Liver (tissue), 9 donors: ENCODE measurements around the gene NOL4L. TPM values are rescaled to one million over a fixed set of nuclear protein-coding genes. Genes with fewer than 3 reads are reported as not detected.

Source experiments
- DNase-seq: peaks from one replicate; pipeline ENCODE4 v3.0.0-alpha.2; 2017; ENCODE audit warnings: low spot score
- H3K27ac ChIP-seq, 2 donors: one replicate each; pipeline ENCODE4 v1.7.0; 2013; ENCODE audit warnings: inconsistent platforms in 2 of 2, low read length in 2 of 2, control low read depth in 1 of 2, low read depth in 1 of 2, mild to moderate bottlenecking in 1 of 2
- H3K27me3 ChIP-seq, 4 donors: one replicate each; pipeline versions ENCODE4 v1.6.1 to v1.7.0; 2013; ENCODE audit warnings: low read length in 3 of 4, inconsistent platforms in 1 of 4, mild to moderate bottlenecking in 1 of 4, moderate library complexity in 1 of 4; ENCODE audit not compliant: control insufficient read depth in 4 of 4, insufficient read depth in 4 of 4
- H3K36me3 ChIP-seq, 4 donors: one replicate each; pipeline versions ENCODE4 v1.6.1 to v1.7.0; 2013; ENCODE audit warnings: low read length in 3 of 4, mild to moderate bottlenecking in 3 of 4, low read depth in 1 of 4, moderate library complexity in 1 of 4; ENCODE audit not compliant: control insufficient read depth in 4 of 4, insufficient read depth in 3 of 4
- H3K4me1 ChIP-seq, 4 donors: one replicate each; pipeline versions ENCODE4 v1.6.1 to v1.7.0; 2013; ENCODE audit warnings: low read length in 3 of 4, mild to moderate bottlenecking in 3 of 4, moderate library complexity in 1 of 4; ENCODE audit not compliant: control insufficient read depth in 4 of 4, insufficient read depth in 4 of 4
- H3K4me3 ChIP-seq, 3 donors: one replicate each; pipeline versions ENCODE4 v1.6.1 to v1.7.0; 2013; ENCODE audit warnings: low read length in 3 of 3, control low read depth in 1 of 3, low read depth in 1 of 3, mild to moderate bottlenecking in 1 of 3
- H3K9ac ChIP-seq, 2 donors: one replicate each; pipeline ENCODE4 v1.7.0; 2013; ENCODE audit warnings: low read length in 2 of 2, mild to moderate bottlenecking in 2 of 2, moderate library complexity in 2 of 2, control low read depth in 1 of 2, low read depth in 1 of 2
- H3K9me3 ChIP-seq, 4 donors: one replicate each; pipeline versions ENCODE4 v1.6.1 to v1.7.0; 2013; ENCODE audit warnings: low read length in 3 of 4; ENCODE audit not compliant: control insufficient read depth in 4 of 4
- ATF3 ChIP-seq: IDR thresholded peaks from 2 replicates; pipeline ENCODE4 v1.6.1; 2016; ENCODE audit warnings: antibody characterized with exemption
- CTCF ChIP-seq: fragments of 150-350 bp; IDR thresholded peaks from 2 replicates; pipeline ENCODE4 v1.5.1; 2017; ENCODE audit warnings: improper control_type of control experiment, low read depth, low read length; ENCODE audit not compliant: missing input control
- EGR1 ChIP-seq, 2 donors: IDR thresholded peaks; 2 replicates each; pipeline ENCODE4 v1.6.1; 2016 to 2018; ENCODE audit warnings: antibody characterized with exemption in 2 of 2, low read depth in 2 of 2
- FOXA1 ChIP-seq: IDR thresholded peaks from 2 replicates; pipeline ENCODE4 v1.6.1; 2016; ENCODE audit warnings: antibody characterized with exemption
- FOXA2 ChIP-seq: IDR thresholded peaks from 2 replicates; pipeline ENCODE4 v1.6.1; 2016; ENCODE audit warnings: antibody characterized with exemption
- GABPA ChIP-seq, 2 donors: IDR thresholded peaks in 1 of 2; conservative IDR thresholded peaks in 1 of 2; 2 replicates each; pipeline ENCODE4 v1.6.1; 2016; ENCODE audit warnings: antibody characterized with exemption in 2 of 2, mild to moderate bottlenecking in 1 of 2, moderate library complexity in 1 of 2
- HNF4A ChIP-seq, 2 donors: conservative IDR thresholded peaks; 2 replicates each; pipeline ENCODE4 v1.6.1; 2016; ENCODE audit warnings: antibody characterized with exemption in 2 of 2, mild to moderate bottlenecking in 2 of 2
- HNF4G ChIP-seq: IDR thresholded peaks from 2 replicates; pipeline ENCODE4 v1.6.1; 2016; ENCODE audit warnings: antibody characterized with exemption
- JUND ChIP-seq, 2 donors: IDR thresholded peaks; 2 replicates each; pipeline ENCODE4 v1.6.1; 2016; ENCODE audit warnings: antibody characterized with exemption in 2 of 2
- MAX ChIP-seq: IDR thresholded peaks from 2 replicates; pipeline ENCODE4 v1.6.1; 2016; ENCODE audit warnings: antibody characterized with exemption
- NR2F2 ChIP-seq: IDR thresholded peaks from 2 replicates; pipeline ENCODE4 v1.6.1; 2016; ENCODE audit warnings: antibody characterized with exemption
- RAD21 ChIP-seq, 2 donors: IDR thresholded peaks; 2 replicates each; pipeline ENCODE4 v1.6.1; 2016; ENCODE audit warnings: antibody characterized with exemption in 2 of 2, mild to moderate bottlenecking in 2 of 2
- REST ChIP-seq: IDR thresholded peaks from 2 replicates; pipeline ENCODE4 v1.6.1; 2016; ENCODE audit warnings: antibody characterized with exemption, mild to moderate bottlenecking
- RXRA ChIP-seq, 2 donors: IDR thresholded peaks; 2 replicates each; pipeline ENCODE4 v1.6.1; 2017 to 2018; ENCODE audit warnings: antibody characterized with exemption in 2 of 2, mild to moderate bottlenecking in 1 of 2
- SP1 ChIP-seq: IDR thresholded peaks from 2 replicates; pipeline ENCODE4 v1.6.1; 2018; ENCODE audit warnings: antibody characterized with exemption, mild to moderate bottlenecking
- TAF1 ChIP-seq: conservative IDR thresholded peaks from 2 replicates; pipeline ENCODE4 v1.6.1; 2016; ENCODE audit warnings: antibody characterized with exemption, mild to moderate bottlenecking
- YY1 ChIP-seq: IDR thresholded peaks from 2 replicates; pipeline ENCODE4 v1.6.1; 2016; ENCODE audit warnings: antibody characterized with exemption, mild to moderate bottlenecking
- ZBTB33 ChIP-seq: IDR thresholded peaks from 2 replicates; pipeline ENCODE4 v1.6.1; 2016; ENCODE audit warnings: antibody characterized with exemption
- WGBS: extraction: QIAGEN DNeasy Blood & Tissue Kit; methylation state at CpG from one replicate; pipeline ENCODE4 v1.1.7; 2013; 5-methylcytosine and 5-hydroxymethylcytosine counted together
- polyA plus RNA-seq, 2 donors: library from polyadenylated mRNA; stranded (reverse) in 1 of 2; unstranded in 1 of 2; fragments of 200-250 nt in 1 of 2; fragments of >200 nt in 1 of 2; fragmentation: Nextera tagmentation in 1 of 2; extraction: Ambion mirVana in 1 of 2; gene quantifications; one replicate each; pipeline versions ENCODE4 v1.2.1 to v1.2.3, GENCODE V29; 2013 to 2015
- total RNA-seq, 2 donors: library from RNA; depleted of rRNA; stranded (reverse); fragments of >200 nt; gene quantifications; one replicate each; pipeline ENCODE4 v1.2.3, GENCODE V29; 2014
- donor health status: healthy.
- donor health status: healthy.
- donor health status: healthy.
- donor health status: healthy.
- donor health status: healthy.

NOL4L gene
- total and polyA plus RNA-seq, 4 donors = 2.2 to 6.8 (median 4.3) TPM

GRCh38 chr20:32564921-32565734 is 20.0 kb downstream of the NOL4L start:
- Histone ChIP-seq H3K36me3 (no peaks in the 10 kb centered on the region), H3K9ac (no peak overlapping the region), H3K27me3 (no peaks in the 10 kb centered on the region), H3K27ac (no peak overlapping the region), H3K4me3 (no peak overlapping the region), H3K4me1 (peaks cover 0 to 3% (median 0%) of the 10 kb centered on the region in 4 donors), H3K9me3 (no peaks in the 10 kb centered on the region)
- TF ChIP-seq ATF3 (no peak), HNF4G (no peak), GABPA (IDR thresholded peaks at IDR 0.05 in 1 of 2, conservative IDR thresholded peaks at IDR 0.05 in 1 of 2) (no peak), YY1 (no peak), CTCF (no peak), NR2F2 (no peak), JUND (IDR thresholded peaks at IDR 0.05) (no peak), ZBTB33 (no peak), SP1 (no peak), FOXA1 (no peak), EGR1 (IDR thresholded peaks at IDR 0.05; ENCODE audit: low read depth in 2 of 2) (no peak), FOXA2 (no peak), HNF4A (conservative IDR thresholded peaks at IDR 0.05) (no peak)
- no peak for DNase-seq
- 69% methylated on average over 19 of the region's 19 CpGs for WGBS

GRCh38 chr20:32564440-32564839 is 20.7 kb downstream of the NOL4L start:
- 90% methylated on average over 6 of the region's 6 CpGs for WGBS
- no peak for DNase-seq
- TF ChIP-seq RAD21 (IDR thresholded peaks at IDR 0.05) = no peak
- no peak for TF ChIP-seq YY1
- TF ChIP-seq ATF3 = no peak
- no peak for TF ChIP-seq RXRA (IDR thresholded peaks at IDR 0.05)
- no peak for TF ChIP-seq ZBTB33
- TF ChIP-seq TAF1 = no peak
- no peak for TF ChIP-seq HNF4A (conservative IDR thresholded peaks at IDR 0.05)
- TF ChIP-seq EGR1 (IDR thresholded peaks at IDR 0.05; ENCODE audit: low read depth in 2 of 2) = no peak
- no peak for TF ChIP-seq FOXA2
- TF ChIP-seq GABPA (IDR thresholded peaks at IDR 0.05 in 1 of 2, conservative IDR thresholded peaks at IDR 0.05 in 1 of 2) = no peak
- TF ChIP-seq CTCF = no peak
- TF ChIP-seq REST = no peak
- TF ChIP-seq JUND (IDR thresholded peaks at IDR 0.05) = no peak
- TF ChIP-seq MAX = no peak

More at GRCh38 chr20:32564440-32564839, 20.7 kb downstream of the NOL4L start:
- Histone ChIP-seq H3K4me1 (peaks cover 0 to 3% (median 0%) of the 10 kb centered on the region in 4 donors), H3K4me3 (no peak overlapping the region), H3K9me3 (no peaks in the 10 kb centered on the region), H3K27me3 (no peaks in the 10 kb centered on the region), H3K27ac (no peak overlapping the region), H3K36me3 (no peaks in the 10 kb centered on the region), H3K9ac (no peak overlapping the region)
